Activated CD8-positive, alpha-beta memory T cell treated with anti-CD3 and anti-CD28 coated beads for 1 hour (primary cell): Measurements from ENCODE around the gene PALLD.
"Not testable (repeated sequence)": the region's sequence is repeated elsewhere in the genome, so short reads cannot be mapped to it uniquely, and the experiment has no call there.

ENCODE experiments used
- DNase-seq, 2 donors: peaks; one replicate each; pipeline ENCODE4 v3.0.0-alpha.2; 2020; ENCODE audit warnings: low read depth in 1 of 2; ENCODE audit errors: extremely low read depth in 1 of 2

Gene PALLD

GRCh38 chr4:168777277-168777965 is 280.6 kb downstream of the PALLD start:
- no peak for DNase-seq

GRCh38 chr4:168781341-168781740 is 284.5 kb downstream of the PALLD start:
- DNase-seq: no peak

- DNase-seq: no peak
Measured at GRCh38 chr4:168781926-168782325, 285.1 kb downstream of the PALLD start.

GRCh38 chr4:168782439-168782838 is 285.6 kb downstream of the PALLD start:
- DNase-seq: no peak

- DNase-seq: no peak
Measured at GRCh38 chr4:168784786-168785461, 288.1 kb downstream of the PALLD start.

- DNase-seq: no peak
Measured at GRCh38 chr4:168787334-168787733, 290.5 kb downstream of the PALLD start.

- DNase-seq: no peak
Measured at GRCh38 chr4:168787801-168788595, 291.1 kb downstream of the PALLD start.

- DNase-seq: no peak
Measured at GRCh38 chr4:168790898-168791297, 294.0 kb downstream of the PALLD start.

- no peak for DNase-seq
Measured at GRCh38 chr4:168791376-168791775, 294.5 kb downstream of the PALLD start.

- no peak for DNase-seq
Measured at GRCh38 chr4:168793542-168793941, 296.7 kb downstream of the PALLD start.

- no peak for DNase-seq
Measured at GRCh38 chr4:168794092-168794707, 297.3 kb downstream of the PALLD start.

GRCh38 chr4:168794881-168795280 is 298.0 kb downstream of the PALLD start:
- no peak for DNase-seq

GRCh38 chr4:168795346-168795745 is 298.5 kb downstream of the PALLD start:
- DNase-seq: no peak

- DNase-seq: no peak
Measured at GRCh38 chr4:168796362-168797106, 299.7 kb downstream of the PALLD start.

- DNase-seq: no peak
Measured at GRCh38 chr4:168797194-168797593, 300.3 kb downstream of the PALLD start.

- no peak for DNase-seq
Measured at GRCh38 chr4:168797738-168798375, 301.0 kb downstream of the PALLD start.

- no peak for DNase-seq
Measured at GRCh38 chr4:168800926-168801325, 304.1 kb downstream of the PALLD start.

- no peak for DNase-seq
Measured at GRCh38 chr4:168802222-168802621, 305.4 kb downstream of the PALLD start.

- DNase-seq: not testable (repeated sequence)
Measured at GRCh38 chr4:168803052-168803451, 306.2 kb downstream of the PALLD start.

- no peak for DNase-seq
Measured at GRCh38 chr4:168803732-168804131, 306.9 kb downstream of the PALLD start.
